ENCODE results near the gene GFOD2.
A peak's percentile ranks its signal among the peaks of the same experiment; 100 is the strongest.
"Not testable (repeated sequence)": the region's sequence is repeated elsewhere in the genome, so short reads cannot be mapped to it uniquely, and the experiment has no call there.

The GFOD2 gene

GRCh38 chr16:67703626-67704025, 15.5 kb downstream of the GFOD2 start:
- no peak for DNase-seq (ENCODE audit: low read depth, low spot score)

GRCh38 chr16:67702130-67702529, 17.0 kb downstream of the GFOD2 start:
- DNase-seq (ENCODE audit: low read depth, low spot score): no peak

- no peak for DNase-seq (ENCODE audit: low read depth, low spot score)
Observed at GRCh38 chr16:67701420-67701819, 17.7 kb downstream of the GFOD2 start.

GRCh38 chr16:67699265-67699664, 19.9 kb downstream of the GFOD2 start:
- DNase-seq (ENCODE audit: low read depth, low spot score): no peak

- no peak for DNase-seq (ENCODE audit: low read depth, low spot score)
Observed at GRCh38 chr16:67697422-67698185, 21.5 kb downstream of the GFOD2 start.

- no peak for DNase-seq (ENCODE audit: low read depth, low spot score)
Observed at GRCh38 chr16:67694611-67695010, 24.5 kb downstream of the GFOD2 start.

- not testable (repeated sequence) for DNase-seq (ENCODE audit: low read depth, low spot score)
Observed at GRCh38 chr16:67693517-67694285, 25.4 kb downstream of the GFOD2 start.

GRCh38 chr16:67685388-67686112, 33.6 kb downstream of the GFOD2 start:
- DNase-seq (ENCODE audit: low read depth, low spot score): no peak

- no peak for DNase-seq (ENCODE audit: low read depth, low spot score)
Observed at GRCh38 chr16:67683767-67684166, 35.3 kb downstream of the GFOD2 start.

GRCh38 chr16:67679935-67680897, 38.9 kb downstream of the GFOD2 start:
- DNase-seq (ENCODE audit: low read depth, low spot score): no peak

GRCh38 chr16:67678354-67679023, 40.6 kb downstream of the GFOD2 start:
- DNase-seq (ENCODE audit: low read depth, low spot score): no peak

- no peak for DNase-seq (ENCODE audit: low read depth, low spot score)
Observed at GRCh38 chr16:67677712-67678111, 41.4 kb downstream of the GFOD2 start.

- no peak for DNase-seq (ENCODE audit: low read depth, low spot score)
Observed at GRCh38 chr16:67676939-67677338, 42.2 kb downstream of the GFOD2 start.

GRCh38 chr16:67676516-67676915, 42.6 kb downstream of the GFOD2 start:
- DNase-seq (ENCODE audit: low read depth, low spot score): no peak

GRCh38 chr16:67675999-67676398, 43.1 kb downstream of the GFOD2 start:
- no peak for DNase-seq (ENCODE audit: low read depth, low spot score)

- no peak for DNase-seq (ENCODE audit: low read depth, low spot score)
Observed at GRCh38 chr16:67675579-67675935, 43.6 kb downstream of the GFOD2 start.

GRCh38 chr16:67674851-67675578, 44.1 kb downstream of the GFOD2 start:
- no peak for DNase-seq (ENCODE audit: low read depth, low spot score)

- DNase-seq (ENCODE audit: low read depth, low spot score): peak; percentile 54
Observed at GRCh38 chr16:67673712-67674580, 45.2 kb downstream of the GFOD2 start.
